A673 (cell line): Measurements from ENCODE around the gene RERE.

Experiments
- EZH2 ChIP-seq: fragments of 200-600 bp; sonication (generic); IDR thresholded peaks from 2 replicates; pipeline ENCODE4 v1.6.1; 2017; ENCODE audit warnings: borderline replicate concordance, low read depth, mild to moderate bottlenecking, mixed read lengths, antibody characterized with exemption, low read length; ENCODE audit not compliant: poor library complexity, severe bottlenecking
- TF ChIP-seq, protein P1 (sequence below): fragments of 300-800, 200-600 bp; sonication (generic); conservative IDR thresholded peaks from 2 replicates; pipeline ENCODE4 v1.5.1; 2017; ENCODE audit warnings: low read depth, mild to moderate bottlenecking, antibody characterized with exemption, low read length, moderate library complexity, mixed read lengths

DNA sequence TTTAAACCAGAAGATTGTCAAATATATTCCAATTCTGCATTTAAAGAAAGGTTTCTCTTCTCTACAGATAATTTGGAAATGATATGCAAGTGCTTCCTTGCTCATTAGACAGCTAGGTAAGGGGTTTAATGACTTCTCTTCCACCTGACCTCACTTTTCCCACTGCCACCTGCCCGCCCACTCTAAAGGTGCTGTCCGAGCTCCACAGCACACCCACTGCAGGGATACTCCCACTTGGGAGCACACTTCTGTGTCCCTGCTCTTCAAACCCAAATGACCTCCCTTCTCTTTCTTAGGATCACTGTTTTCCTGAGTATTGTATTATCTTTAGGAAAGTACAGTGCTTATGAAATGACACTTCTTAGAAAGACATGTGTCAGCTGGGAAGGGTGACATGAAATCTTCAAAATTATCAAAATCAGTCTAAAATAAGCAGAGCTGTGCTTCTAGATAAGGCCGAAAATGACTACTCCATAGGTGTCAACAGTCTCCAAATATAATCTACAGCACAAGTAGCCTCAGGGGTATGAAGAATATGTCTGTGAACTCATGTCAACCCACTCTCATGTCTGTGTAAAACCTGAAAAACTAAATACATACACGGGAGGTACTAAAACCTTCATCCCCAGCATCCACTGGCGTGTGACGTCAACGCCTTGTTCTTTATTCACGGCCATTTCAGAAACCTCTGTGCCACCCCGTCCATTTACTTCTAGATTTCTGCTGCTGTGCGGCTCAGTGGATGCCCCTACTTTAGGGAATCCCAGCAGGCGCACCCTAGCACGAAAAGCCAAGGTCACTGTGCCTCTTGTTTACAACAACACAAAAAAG is 428.5 kb downstream of the RERE start:
- TF ChIP-seq, protein P1, sequence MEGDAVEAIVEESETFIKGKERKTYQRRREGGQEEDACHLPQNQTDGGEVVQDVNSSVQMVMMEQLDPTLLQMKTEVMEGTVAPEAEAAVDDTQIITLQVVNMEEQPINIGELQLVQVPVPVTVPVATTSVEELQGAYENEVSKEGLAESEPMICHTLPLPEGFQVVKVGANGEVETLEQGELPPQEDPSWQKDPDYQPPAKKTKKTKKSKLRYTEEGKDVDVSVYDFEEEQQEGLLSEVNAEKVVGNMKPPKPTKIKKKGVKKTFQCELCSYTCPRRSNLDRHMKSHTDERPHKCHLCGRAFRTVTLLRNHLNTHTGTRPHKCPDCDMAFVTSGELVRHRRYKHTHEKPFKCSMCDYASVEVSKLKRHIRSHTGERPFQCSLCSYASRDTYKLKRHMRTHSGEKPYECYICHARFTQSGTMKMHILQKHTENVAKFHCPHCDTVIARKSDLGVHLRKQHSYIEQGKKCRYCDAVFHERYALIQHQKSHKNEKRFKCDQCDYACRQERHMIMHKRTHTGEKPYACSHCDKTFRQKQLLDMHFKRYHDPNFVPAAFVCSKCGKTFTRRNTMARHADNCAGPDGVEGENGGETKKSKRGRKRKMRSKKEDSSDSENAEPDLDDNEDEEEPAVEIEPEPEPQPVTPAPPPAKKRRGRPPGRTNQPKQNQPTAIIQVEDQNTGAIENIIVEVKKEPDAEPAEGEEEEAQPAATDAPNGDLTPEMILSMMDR: no peak
- no peak for TF ChIP-seq EZH2
